MM.1S (cell line): ENCODE measurements around the gene EIF4A3.

Source experiments
- EZH2 ChIP-seq: fragments of 300-600 bp; sonication (generic); optimal IDR thresholded peaks from 2 replicates; pipeline ENCODE3; 2017; ENCODE audit warnings: low read depth, mild to moderate bottlenecking, antibody characterized with exemption, low read length, mixed read lengths
- EZH2phosphoT487 ChIP-seq: fragments of 300-600 bp; sonication (generic); IDR thresholded peaks from 2 replicates; pipeline ENCODE4 v1.6.1; 2018; ENCODE audit warnings: antibody characterized with exemption, low read length
- TF ChIP-seq, protein P1 (sequence below): fragments of 300-600 bp; sonication (generic); IDR thresholded peaks from 2 replicates; pipeline ENCODE4 v1.5.1; 2016; ENCODE audit warnings: antibody characterized with exemption, low read length, mixed read lengths

DNA sequence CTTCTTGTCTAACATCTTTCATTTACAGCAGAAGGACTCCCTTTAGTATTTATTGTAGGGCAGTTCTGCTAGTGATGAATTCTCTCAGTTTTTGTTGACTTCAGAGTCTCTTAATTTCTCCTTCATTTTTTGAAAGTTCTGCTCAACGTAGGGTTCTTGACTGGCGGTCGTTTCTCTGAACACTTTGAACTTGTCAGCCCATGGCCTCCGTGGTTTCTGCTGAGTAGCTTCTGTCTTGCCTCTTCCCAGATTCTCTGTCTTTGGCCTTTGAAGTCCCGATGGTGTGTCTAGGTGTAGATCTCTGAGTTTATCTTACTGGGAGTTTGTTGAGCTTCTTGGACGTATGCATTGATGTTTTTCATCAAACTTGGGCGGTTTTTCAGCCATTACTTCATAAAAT, 32.2 kb downstream of the EIF4A3 start:
- TF ChIP-seq, protein P1, sequence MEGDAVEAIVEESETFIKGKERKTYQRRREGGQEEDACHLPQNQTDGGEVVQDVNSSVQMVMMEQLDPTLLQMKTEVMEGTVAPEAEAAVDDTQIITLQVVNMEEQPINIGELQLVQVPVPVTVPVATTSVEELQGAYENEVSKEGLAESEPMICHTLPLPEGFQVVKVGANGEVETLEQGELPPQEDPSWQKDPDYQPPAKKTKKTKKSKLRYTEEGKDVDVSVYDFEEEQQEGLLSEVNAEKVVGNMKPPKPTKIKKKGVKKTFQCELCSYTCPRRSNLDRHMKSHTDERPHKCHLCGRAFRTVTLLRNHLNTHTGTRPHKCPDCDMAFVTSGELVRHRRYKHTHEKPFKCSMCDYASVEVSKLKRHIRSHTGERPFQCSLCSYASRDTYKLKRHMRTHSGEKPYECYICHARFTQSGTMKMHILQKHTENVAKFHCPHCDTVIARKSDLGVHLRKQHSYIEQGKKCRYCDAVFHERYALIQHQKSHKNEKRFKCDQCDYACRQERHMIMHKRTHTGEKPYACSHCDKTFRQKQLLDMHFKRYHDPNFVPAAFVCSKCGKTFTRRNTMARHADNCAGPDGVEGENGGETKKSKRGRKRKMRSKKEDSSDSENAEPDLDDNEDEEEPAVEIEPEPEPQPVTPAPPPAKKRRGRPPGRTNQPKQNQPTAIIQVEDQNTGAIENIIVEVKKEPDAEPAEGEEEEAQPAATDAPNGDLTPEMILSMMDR: no peak
- TF ChIP-seq EZH2phosphoT487: no peak
- no peak for TF ChIP-seq EZH2
